H9 (cell line): Measurements from ENCODE around the gene DGUOK. TPM values are rescaled to one million over a fixed set of nuclear protein-coding genes. Genes with fewer than 3 reads are reported as not detected.

Experiments
- DNase-seq: peaks from one replicate; pipeline ENCODE4 v3.0.0-alpha.2; 2017
- H2AFZ ChIP-seq: one replicate; pipeline ENCODE4 v1.6.1; 2013; ENCODE audit warnings: mild to moderate bottlenecking, low read length, control low read depth, moderate library complexity
- H2AK5ac ChIP-seq: 2 replicates; pipeline ENCODE4 v1.6.1; 2013; ENCODE audit warnings: low read length, control low read depth, mixed read lengths; ENCODE audit not compliant: insufficient read length
- H2BK120ac ChIP-seq: one replicate; pipeline ENCODE4 v1.6.1; 2013; ENCODE audit warnings: low read depth, mild to moderate bottlenecking, low read length, control low read depth, inconsistent platforms; ENCODE audit not compliant: poor library complexity, severe bottlenecking
- H2BK12ac ChIP-seq: 2 replicates; pipeline ENCODE4 v1.6.1; 2013; ENCODE audit warnings: low read length, control low read depth, mixed read lengths, low read depth; ENCODE audit not compliant: insufficient read length
- H2BK15ac ChIP-seq: 2 replicates; pipeline ENCODE4 v1.6.1; 2013; ENCODE audit warnings: low read depth, low read length, control low read depth
- H2BK20ac ChIP-seq: one replicate; pipeline ENCODE4 v1.6.1; 2013; ENCODE audit warnings: low read depth, mild to moderate bottlenecking, low read length, control low read depth, inconsistent platforms; ENCODE audit not compliant: poor library complexity, severe bottlenecking
- H2BK5ac ChIP-seq: 2 replicates; pipeline ENCODE4 v1.6.1; 2013; ENCODE audit warnings: low read length, control low read depth, mixed read lengths; ENCODE audit not compliant: insufficient read length
- H3K14ac ChIP-seq: 2 replicates; pipeline ENCODE4 v1.6.1; 2013; ENCODE audit warnings: low read length, control low read depth; ENCODE audit not compliant: insufficient read depth
- H3K18ac ChIP-seq: 2 replicates; pipeline ENCODE4 v1.6.1; 2013; ENCODE audit warnings: low read depth, mild to moderate bottlenecking, mixed read lengths, low read length, control low read depth; ENCODE audit not compliant: insufficient read length
- H3K23ac ChIP-seq: 2 replicates; pipeline ENCODE4 v1.6.1; 2013; ENCODE audit warnings: low read length, control low read depth, mixed read lengths, low read depth; ENCODE audit not compliant: insufficient read length
- H3K23me2 ChIP-seq: 2 replicates; pipeline ENCODE4 v1.6.1; 2013; ENCODE audit warnings: low read depth, mild to moderate bottlenecking, mixed read lengths, low read length, control low read depth; ENCODE audit not compliant: insufficient read length, poor library complexity, severe bottlenecking
- H3K27ac ChIP-seq: 2 replicates; pipeline ENCODE4 v1.5.1; 2013; ENCODE audit warnings: low read length, control low read depth, mixed read lengths, low read depth; ENCODE audit not compliant: insufficient read length
- H3K27me3 ChIP-seq: 2 replicates; pipeline ENCODE4 v1.6.1; 2013; ENCODE audit warnings: low read length, control low read depth, inconsistent platforms; ENCODE audit not compliant: insufficient read depth
- H3K4ac ChIP-seq: 2 replicates; pipeline ENCODE4 v1.6.1; 2013; ENCODE audit warnings: low read depth, mild to moderate bottlenecking, control low read depth, inconsistent platforms, low read length, moderate library complexity
- H3K4me1 ChIP-seq: 2 replicates; pipeline ENCODE4 v1.6.1; 2013; ENCODE audit warnings: low read length, control low read depth, inconsistent platforms; ENCODE audit not compliant: insufficient read depth
- H3K4me2 ChIP-seq: 2 replicates; pipeline ENCODE4 v1.6.1; 2013; ENCODE audit warnings: low read length, control low read depth, mixed read lengths; ENCODE audit not compliant: insufficient read length, insufficient read depth
- H3K56ac ChIP-seq: 2 replicates; pipeline ENCODE4 v1.6.1; 2013; ENCODE audit warnings: low read depth, mild to moderate bottlenecking, mixed read lengths, low read length, control low read depth; ENCODE audit not compliant: insufficient read length
- H3K79me1 ChIP-seq: 2 replicates; pipeline ENCODE4 v1.6.1; 2013; ENCODE audit warnings: low read depth, mild to moderate bottlenecking, moderate library complexity, low read length, control low read depth, inconsistent platforms; ENCODE audit not compliant: insufficient read depth, poor library complexity, severe bottlenecking
- H3K79me2 ChIP-seq: 2 replicates; pipeline ENCODE4 v1.6.1; 2013; ENCODE audit warnings: low read length, control low read depth, inconsistent platforms; ENCODE audit not compliant: insufficient read depth
- H3K9ac ChIP-seq: 2 replicates; pipeline ENCODE4 v1.6.1; 2013; ENCODE audit warnings: low read length, control low read depth, mixed read lengths; ENCODE audit not compliant: insufficient read length; ENCODE audit errors: extremely low read depth
- H3K9me3 ChIP-seq: one replicate; pipeline ENCODE4 v1.6.1; 2013; ENCODE audit warnings: low read depth, low read length, inconsistent platforms; ENCODE audit not compliant: control insufficient read depth
- H3T11ph ChIP-seq: one replicate; pipeline ENCODE4 v1.6.1; 2013; ENCODE audit warnings: mild to moderate bottlenecking, low read length, control low read depth, inconsistent platforms
- H4K20me1 ChIP-seq: one replicate; pipeline ENCODE4 v1.6.1; 2013; ENCODE audit not compliant: control insufficient read depth, insufficient read length, insufficient read depth
- H4K5ac ChIP-seq: 2 replicates; pipeline ENCODE4 v1.6.1; 2013; ENCODE audit warnings: low read depth, mild to moderate bottlenecking, mixed read lengths, low read length, control low read depth; ENCODE audit not compliant: insufficient read length
- H4K8ac ChIP-seq: replicated peaks from 2 replicates; pipeline ENCODE4 v1.6.1; 2013; ENCODE audit warnings: low read length, control low read depth, mixed read lengths, low read depth; ENCODE audit not compliant: insufficient read length
- H4K91ac ChIP-seq: 2 replicates; pipeline ENCODE4 v1.6.1; 2013; ENCODE audit warnings: low read depth, mild to moderate bottlenecking, moderate library complexity, mixed read lengths, low read length, control low read depth; ENCODE audit not compliant: insufficient read length
- H3K27ac Mint-ChIP-seq, 3 experiments: 2 replicates in 2 of 3; 3 replicates in 1 of 3; pipeline ENCODE4 v1.8.0; 2020 to 2021; ENCODE audit warnings: mixed read lengths in 3 of 3, mild to moderate bottlenecking in 1 of 3, moderate library complexity in 1 of 3
- H3K27me3 Mint-ChIP-seq: 2 replicates; pipeline ENCODE4 v1.8.0; 2021; ENCODE audit warnings: low read depth, mild to moderate bottlenecking, moderate library complexity, mixed read lengths
- H3K36me3 Mint-ChIP-seq, 3 experiments: 2 replicates in 2 of 3; 3 replicates in 1 of 3; pipeline ENCODE4 v1.8.0; 2020 to 2021; ENCODE audit warnings: low read depth in 3 of 3, mixed read lengths in 3 of 3; ENCODE audit not compliant: insufficient read depth in 1 of 3
- H3K4me1 Mint-ChIP-seq, 2 experiments: 2 replicates each; pipeline ENCODE4 v1.8.0; 2020; ENCODE audit warnings: mixed read lengths in 2 of 2
- H3K4me3 Mint-ChIP-seq, 2 experiments: 2 replicates in 1 of 2; 3 replicates in 1 of 2; pipeline ENCODE4 v1.8.0; 2020 to 2021; ENCODE audit warnings: mild to moderate bottlenecking in 2 of 2, mixed read lengths in 2 of 2, moderate library complexity in 1 of 2
- H3K9me3 Mint-ChIP-seq, 2 experiments: 2 replicates in 1 of 2; 3 replicates in 1 of 2; pipeline ENCODE4 v1.8.0; 2020; ENCODE audit warnings: mild to moderate bottlenecking in 2 of 2, mixed read lengths in 2 of 2, moderate library complexity in 1 of 2
- WGBS: extraction: QIAGEN DNeasy Blood & Tissue Kit; methylation state at CpG from one replicate; pipeline ENCODE4 v1.1.7; 2013; ENCODE audit warnings: missing lambda C conversion rate, low lambda C conversion rate, mixed read lengths; ENCODE audit not compliant: insufficient read length; ENCODE audit errors: extremely low coverage; 5-methylcytosine and 5-hydroxymethylcytosine counted together
- total RNA-seq: library from RNA; stranded (reverse); gene quantifications from 2 replicates; pipeline ENCODE4 v1.2.1, GENCODE V29; 2021
- TF ChIP-seq, protein P1 (sequence below): fragments of 200-600 bp; sonication (generic); conservative IDR thresholded peaks from 3 replicates; pipeline ENCODE4 v1.8.0; 2021; ENCODE audit warnings: antibody characterized with exemption, mild to moderate bottlenecking

DGUOK gene
- total RNA-seq, 1 experiment from 2014 or later: 98.5 TPM

DNA sequence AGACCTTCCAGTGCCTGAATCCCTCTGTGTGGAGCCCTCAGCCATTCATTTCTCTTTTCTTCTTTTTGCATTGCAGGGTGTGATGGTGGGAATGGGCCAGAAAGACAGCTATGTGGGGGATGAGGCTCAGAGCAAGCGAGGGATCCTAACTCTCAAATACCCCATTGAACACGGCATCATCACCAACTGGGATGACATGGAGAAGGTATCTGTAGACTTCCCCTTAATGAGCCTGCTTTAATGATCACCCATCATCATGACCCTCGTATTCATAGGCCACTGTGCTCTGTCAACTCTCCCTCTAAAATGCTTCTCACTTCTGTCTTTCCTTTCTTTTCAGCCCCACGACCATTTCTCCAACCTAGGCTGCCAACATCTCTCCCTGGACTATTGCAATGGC, 24.4 kb upstream of the DGUOK start:
- no peak overlapping the region for H2BK15ac ChIP-seq
- no peak overlapping the region for H3K27ac ChIP-seq
- H3K23me2 ChIP-seq: no peaks in the 10 kb centered on the region
- H3K79me1 ChIP-seq: no peaks in the 10 kb centered on the region
- no peak overlapping the region for H3K4ac ChIP-seq
- H3K9ac ChIP-seq: no peak overlapping the region
- H3K9me3 Mint-ChIP-seq: no peaks in the 10 kb centered on the region
- H2AK5ac ChIP-seq: no peak overlapping the region
- H4K5ac ChIP-seq: no peak overlapping the region
- no peaks in the 10 kb centered on the region for H3K27me3 ChIP-seq
- no peak overlapping the region for H3K18ac ChIP-seq
- peaks cover 8% of the 10 kb centered on the region for H3K27me3 Mint-ChIP-seq
- H2BK12ac ChIP-seq: no peak overlapping the region
- H2BK5ac ChIP-seq: no peak overlapping the region
- DNase-seq: no peak
- no peak overlapping the region for H2BK120ac ChIP-seq
- no peak overlapping the region for H3K27ac Mint-ChIP-seq
- H2AFZ ChIP-seq: no peak overlapping the region
- no peak overlapping the region for H4K8ac ChIP-seq
- no peak overlapping the region for H3K23ac ChIP-seq
- WGBS: no CpG with 5 or more reads among the region's 4 CpGs
- no peak overlapping the region for H3K4me2 ChIP-seq
- no peaks in the 10 kb centered on the region for H3K79me2 ChIP-seq
- H3K36me3 Mint-ChIP-seq: no peaks in the 10 kb centered on the region; a peak in 1 of 7 replicates
- H3K4me1 ChIP-seq: no peaks in the 10 kb centered on the region
- H4K91ac ChIP-seq: no peak overlapping the region
- no peak overlapping the region for H2BK20ac ChIP-seq
- no peak overlapping the region for H3K14ac ChIP-seq
- no peak overlapping the region for H3T11ph ChIP-seq
- no peaks in the 10 kb centered on the region for H3K9me3 ChIP-seq
- no peak overlapping the region for H3K4me3 Mint-ChIP-seq
- no peaks in the 10 kb centered on the region for H4K20me1 ChIP-seq
- H3K4me1 Mint-ChIP-seq: 0 out of 4 replicates have a peak, but pooled peaks cover 1 to 2% of the 10 kb centered on the region in 2 experiments
- H3K56ac ChIP-seq: peak overlapping the region; percentile 14
- TF ChIP-seq, protein P1, sequence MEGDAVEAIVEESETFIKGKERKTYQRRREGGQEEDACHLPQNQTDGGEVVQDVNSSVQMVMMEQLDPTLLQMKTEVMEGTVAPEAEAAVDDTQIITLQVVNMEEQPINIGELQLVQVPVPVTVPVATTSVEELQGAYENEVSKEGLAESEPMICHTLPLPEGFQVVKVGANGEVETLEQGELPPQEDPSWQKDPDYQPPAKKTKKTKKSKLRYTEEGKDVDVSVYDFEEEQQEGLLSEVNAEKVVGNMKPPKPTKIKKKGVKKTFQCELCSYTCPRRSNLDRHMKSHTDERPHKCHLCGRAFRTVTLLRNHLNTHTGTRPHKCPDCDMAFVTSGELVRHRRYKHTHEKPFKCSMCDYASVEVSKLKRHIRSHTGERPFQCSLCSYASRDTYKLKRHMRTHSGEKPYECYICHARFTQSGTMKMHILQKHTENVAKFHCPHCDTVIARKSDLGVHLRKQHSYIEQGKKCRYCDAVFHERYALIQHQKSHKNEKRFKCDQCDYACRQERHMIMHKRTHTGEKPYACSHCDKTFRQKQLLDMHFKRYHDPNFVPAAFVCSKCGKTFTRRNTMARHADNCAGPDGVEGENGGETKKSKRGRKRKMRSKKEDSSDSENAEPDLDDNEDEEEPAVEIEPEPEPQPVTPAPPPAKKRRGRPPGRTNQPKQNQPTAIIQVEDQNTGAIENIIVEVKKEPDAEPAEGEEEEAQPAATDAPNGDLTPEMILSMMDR: no peak
